ENCODE results near the gene NRBF2.

The NRBF2 gene

GRCh38 chr10:63201118-63201517 lies 68.0 kb downstream of the NRBF2 start:
- H3K4me3 ChIP-seq (ENCODE audit: low read depth, low read length), result no peak overlapping the region
- no peak for TF ChIP-seq CTCF (IDR thresholded peaks at IDR 0.05; ENCODE audit: control insufficient read depth, extremely low read depth, insufficient read depth)
- no peak for DNase-seq (ENCODE audit: low read depth)
